Activated CD4-positive, alpha-beta T cell treated with anti-CD3 and anti-CD28 coated beads for 48 hours (primary cell): ENCODE data around the gene LDLRAD4.
A peak's percentile ranks its signal among the peaks of the same experiment; 100 is the strongest.

Source experiments
- DNase-seq: peaks from one replicate; pipeline ENCODE4 v3.0.0-alpha.2; 2020

LDLRAD4 gene

GRCh38 chr18:13268158-13269012 is 49.8 kb downstream of the LDLRAD4 start:
- no peak for DNase-seq

- no peak for DNase-seq
These were observed 50.4 kb downstream of the LDLRAD4 start for GRCh38 chr18:13269013-13269280.

- peak; percentile 69 for DNase-seq
These were observed 51.0 kb downstream of the LDLRAD4 start for GRCh38 chr18:13269521-13270011.

- no peak for DNase-seq
These were observed 51.8 kb downstream of the LDLRAD4 start for GRCh38 chr18:13270279-13270855.

GRCh38 chr18:13271302-13271911 is 52.8 kb downstream of the LDLRAD4 start:
- DNase-seq = no peak

GRCh38 chr18:13272416-13272815 is 53.9 kb downstream of the LDLRAD4 start:
- DNase-seq = no peak

GRCh38 chr18:13273800-13274199 is 55.2 kb downstream of the LDLRAD4 start:
- DNase-seq = peak; percentile 38

GRCh38 chr18:13275075-13275474 is 56.5 kb downstream of the LDLRAD4 start:
- no peak for DNase-seq

GRCh38 chr18:13276530-13277520 is 58.3 kb downstream of the LDLRAD4 start:
- no peak for DNase-seq

GRCh38 chr18:13278062-13278630 is 59.6 kb downstream of the LDLRAD4 start:
- no peak for DNase-seq

GRCh38 chr18:13279181-13280069 is 60.9 kb downstream of the LDLRAD4 start:
- DNase-seq = peak; percentile 67

- DNase-seq = no peak
These were observed 61.7 kb downstream of the LDLRAD4 start for GRCh38 chr18:13280070-13280795.

GRCh38 chr18:13281406-13281805 is 62.8 kb downstream of the LDLRAD4 start:
- no peak for DNase-seq

GRCh38 chr18:13283746-13284145 is 65.2 kb downstream of the LDLRAD4 start:
- no peak for DNase-seq

GRCh38 chr18:13284330-13285027 is 65.9 kb downstream of the LDLRAD4 start:
- DNase-seq = peak; percentile 58

- DNase-seq = no peak
These were observed 67.3 kb downstream of the LDLRAD4 start for GRCh38 chr18:13285874-13286273.

- no peak for DNase-seq
These were observed 68.0 kb downstream of the LDLRAD4 start for GRCh38 chr18:13286456-13287125.

- no peak for DNase-seq
These were observed 68.8 kb downstream of the LDLRAD4 start for GRCh38 chr18:13287372-13287771.

- peak; percentile 57 for DNase-seq
These were observed 70.1 kb downstream of the LDLRAD4 start for GRCh38 chr18:13288509-13289133.
